HepG2 (cell line): Measurements from ENCODE around the gene KPNA3. TPM values are rescaled to one million over a fixed set of nuclear protein-coding genes. Genes with fewer than 3 reads are reported as not detected.
A peak's percentile ranks its signal among the peaks of the same experiment; 100 is the strongest.

ENCODE experiments used
- ATAC-seq: fragments of 200-7000 bp; cut with Tn5 transposase; 3 replicates; pipeline ENCODE4 v1.9.1; 2020; ENCODE audit warnings: mild to moderate bottlenecking, moderate library complexity
- BruUV-seq: library from RNA; stranded (reverse); fragments of 400-500 nt; replicated peaks from 2 replicates; lab custom pipeline; 2021; lab: Mats Ljungman, UMichigan
- CTCF ChIA-PET: fragments of 300-600 bp; formaldehyde crosslinking; extraction: SDS; loops from one replicate; lab custom pipeline; 2021; ENCODE audit warnings: low total read pairs, inconsistent platforms, low intra/inter-chr PET ratio; lab: Yijun Ruan, JAX
- POLR2A ChIA-PET: fragments of 350-600 bp; sonication (Branson Sonifier 250); formaldehyde crosslinking; loops from one replicate; lab custom pipeline; 2020; ENCODE audit warnings: antibody characterized with exemption, inconsistent platforms; lab: Yijun Ruan, JAX
- DNase-seq: peaks from one replicate; pipeline ENCODE4 v3.0.0-alpha.2; 2015; ENCODE audit warnings: low spot score
- FAIRE-seq: peaks from 3 replicates; lab custom pipeline; 2011; peaks lifted over from hg19 to GRCh38; lab: Jason Lieb, UNC
- H2AFZ ChIP-seq: one replicate; pipeline ENCODE4 v1.6.1; 2011; ENCODE audit warnings: low read length, inconsistent platforms
- H3K27ac ChIP-seq: fragments of 300-600 bp; 3 replicates; pipeline ENCODE4 v1.8.0; 2011; ENCODE audit warnings: mixed run types, mild to moderate bottlenecking, mixed read lengths, low read length, inconsistent platforms; ENCODE audit not compliant: insufficient read depth; ENCODE audit errors: extremely low read length
- H3K27me3 ChIP-seq, 2 experiments: fragments of 200-600 bp in 1 of 2; 2 replicates in 1 of 2; 3 replicates in 1 of 2; pipeline versions ENCODE4 v1.6.0 to v1.8.0; 2011; ENCODE audit warnings: low read length in 2 of 2, mild to moderate bottlenecking in 2 of 2, moderate library complexity in 2 of 2, inconsistent platforms in 1 of 2; ENCODE audit not compliant: insufficient read depth in 2 of 2, control insufficient read depth in 1 of 2
- H3K36me3 ChIP-seq, 2 experiments: fragments of 200-600 bp in 1 of 2; replicated peaks in 1 of 2; 2 replicates in 1 of 2; 3 replicates in 1 of 2; pipeline versions ENCODE4 v1.5.1 to v1.8.0; 2011; ENCODE audit warnings: low read length in 2 of 2, inconsistent platforms in 1 of 2; ENCODE audit not compliant: insufficient read depth in 2 of 2, control insufficient read depth in 1 of 2
- H3K4me1 ChIP-seq: 2 replicates; pipeline ENCODE4 v1.5.1; 2012; ENCODE audit warnings: low read length, inconsistent platforms; ENCODE audit not compliant: insufficient read depth
- H3K4me2 ChIP-seq: 2 replicates; pipeline ENCODE4 v1.6.0; 2011; ENCODE audit warnings: low read depth, low read length, inconsistent platforms
- H3K4me3 ChIP-seq, 3 experiments: fragments of 200-600 bp in 1 of 3; sonication (generic), shearing (Covaris generic) in 1 of 3; replicated peaks in 1 of 3; 2 replicates each; pipeline ENCODE4 v1.5.1; 2011 to 2016; ENCODE audit warnings: low read length in 3 of 3, inconsistent platforms in 2 of 3, low read depth in 2 of 3, mild to moderate bottlenecking in 2 of 3, control low read depth in 1 of 3, mixed read lengths in 1 of 3; ENCODE audit not compliant: insufficient read depth in 1 of 3
- H3K79me2 ChIP-seq: one replicate; pipeline ENCODE4 v1.6.1; 2011; ENCODE audit warnings: low read length, inconsistent platforms; ENCODE audit not compliant: insufficient read depth
- H3K9ac ChIP-seq: 2 replicates; pipeline ENCODE4 v1.6.0; 2011; ENCODE audit warnings: mild to moderate bottlenecking, low read depth, low read length, inconsistent platforms; ENCODE audit not compliant: insufficient read depth
- H3K9me3 ChIP-seq: 2 replicates; pipeline ENCODE4 v1.5.1; 2012; ENCODE audit warnings: mild to moderate bottlenecking, low read length
- H4K20me1 ChIP-seq: 2 replicates; pipeline ENCODE4 v1.6.0; 2011; ENCODE audit warnings: inconsistent platforms, mild to moderate bottlenecking, low read length, moderate library complexity; ENCODE audit not compliant: insufficient read depth
- ATF7 ChIP-seq, 2 experiments: fragments of 450-650 bp in 1 of 2; sonication (generic) in 1 of 2; formaldehyde crosslinking in 1 of 2; IDR thresholded peaks; 2 replicates each; pipeline versions ENCODE4 v1.4.0 to v1.6.1; 2016 to 2020; ENCODE audit warnings: antibody characterized with exemption in 1 of 2, mild to moderate bottlenecking in 1 of 2, missing genetic modification reagents in 1 of 2
- PAF1 ChIP-seq: IDR thresholded peaks from 2 replicates; pipeline ENCODE4 v1.6.1; 2016; ENCODE audit warnings: missing genetic modification reagents, missing compliant biosample characterization
- SNAPC2 ChIP-seq: sonication (generic); formaldehyde crosslinking; IDR thresholded peaks from 2 replicates; pipeline ENCODE4 v1.8.1; 2022; ENCODE audit warnings: mild to moderate bottlenecking, missing genetic modification reagents
- ZNF121 ChIP-seq: sonication (generic); formaldehyde crosslinking; IDR thresholded peaks from 2 replicates; pipeline ENCODE4 v1.5.0; 2020; ENCODE audit warnings: mild to moderate bottlenecking, missing genetic modification reagents
- ZNF704 ChIP-seq: sonication (generic); formaldehyde crosslinking; IDR thresholded peaks from 2 replicates; pipeline ENCODE4 v1.8.1; 2023; ENCODE audit warnings: mild to moderate bottlenecking, inconsistent platforms, moderate library complexity, missing genetic modification reagents, borderline replicate concordance
- WGBS: methylation state at CpG from one replicate; pipeline ENCODE4 v1.1.6; 2017; ENCODE audit warnings: low lambda C conversion rate; 5-methylcytosine and 5-hydroxymethylcytosine counted together
- in situ Hi-C: cut with HindIII; loops from 2 replicates; pipeline ENCODE4 v1.10.0; 2017; ENCODE audit warnings: low pct_unique_long_range_greater_than_20kb; ENCODE audit not compliant: extremely low pct_ligation_motif_present
- intact Hi-C: fragments of 100-400 bp; cut with micrococcal nuclease; formaldehyde crosslinking; loops from one replicate; pipeline ENCODE4 v1.10.0; 2022; ENCODE audit not compliant: unreplicated experiment
- polyA plus RNA-seq, 8 experiments: library from polyadenylated mRNA; depleted of rRNA in 3 of 8; stranded (reverse) in 7 of 8; unstranded in 1 of 8; fragments of >200 nt; fragmentation: Illumina TruSeq in 4 of 8; extraction: Trizol in 4 of 8; gene quantifications; 2 replicates each; pipeline versions ENCODE4 v1.2.1 to v1.2.3, GENCODE V29; 2011 to 2016; ENCODE audit warnings: low read depth in 4 of 8, missing spikeins in 1 of 8, mixed read lengths in 1 of 8; ENCODE audit not compliant: insufficient read depth in 1 of 8
- total RNA-seq, 5 experiments: library from RNA; depleted of rRNA; stranded (reverse); fragments of >200 nt; fragmentation: Illumina TruSeq; extraction: Trizol; gene quantifications; 2 replicates each; pipeline ENCODE4 v1.2.3, GENCODE V29; 2016; ENCODE audit warnings: low read depth in 1 of 5

The KPNA3 gene
- total and polyA plus RNA-seq, 2 of the 13 experiments (the other 11 are each of a cell fraction or from before 2014, with no cell fraction given): 13.0 to 28.9 TPM

- POLR2A ChIA-PET: no interaction called here
- H3K4me3 ChIP-seq: no peak overlapping the region
- intact Hi-C loops: no loop called here
- in situ Hi-C loops: no loop called here
- peaks cover 0 to 1% of the 10 kb centered on the region in 2 experiments; a peak in 1 of 5 replicates for H3K36me3 ChIP-seq
- BruUV-seq: no TSS peak
- no peaks in the 10 kb centered on the region for H3K9me3 ChIP-seq
- no peak for DNase-seq
- H3K27ac ChIP-seq: no peak overlapping the region
- no peaks in the 10 kb centered on the region for H3K27me3 ChIP-seq
- H3K4me2 ChIP-seq: no peak overlapping the region
- H3K9ac ChIP-seq: no peak overlapping the region
- H3K4me1 ChIP-seq: peaks cover 81% of the 10 kb centered on the region
- no peak overlapping the region for H2AFZ ChIP-seq
- CTCF ChIA-PET: no interaction called here
- ATAC-seq: no peak
- WGBS: 94% methylated on average over 5 of the region's 5 CpGs
- H3K79me2 ChIP-seq: peaks cover 93% of the 10 kb centered on the region
- no peak for FAIRE-seq
- no peaks in the 10 kb centered on the region; the same call in 1 of the 2 replicates for H4K20me1 ChIP-seq
- TF ChIP-seq SNAPC2 (CRISPR knock-in tag) (no peak), PAF1 (CRISPR knock-in tag) (no peak), ZNF704 (no peak)
Observed at GRCh38 chr13:49784886-49785570, 7.5 kb downstream of the KPNA3 start.

GRCh38 chr13:49783865-49784264, 8.6 kb downstream of the KPNA3 start:
- Histone ChIP-seq H3K4me1 (peaks cover 79% of the 10 kb centered on the region), H3K4me3 (no peak overlapping the region), H3K79me2 (peaks cover 93% of the 10 kb centered on the region), H3K36me3 (no peaks in the 10 kb centered on the region), H2AFZ (no peak overlapping the region), H4K20me1 (no peaks in the 10 kb centered on the region; the same call in 1 of the 2 replicates), H3K27me3 (no peaks in the 10 kb centered on the region), H3K9ac (no peak overlapping the region), H3K4me2 (no peak overlapping the region), H3K27ac (no peak overlapping the region), H3K9me3 (no peaks in the 10 kb centered on the region)
- FAIRE-seq (no peak), DNase-seq (no peak), ATAC-seq (no peak)
- in situ Hi-C loops (no loop called here), intact Hi-C loops (no loop called here)
- peak; percentile 86 for TF ChIP-seq ZNF121
- no peak for TF ChIP-seq ATF7 (IDR thresholded peaks at IDR 0.05)
- TF ChIP-seq ATF7 (CRISPR knock-in tag; IDR thresholded peaks at IDR 0.05): no peak
- 96% methylated on average over 4 of the region's 4 CpGs for WGBS
- BruUV-seq: no TSS peak
- POLR2A ChIA-PET: interaction anchor here (1.0 kb wide), 1 partner anchor 9 kb away, joined by 3 read pairs; the partner anchor contains the start of gene KPNA3
- CTCF ChIA-PET: no interaction called here
